Nucleus accumbens (tissue), 56 donors: ENCODE results near the gene RREB1.

Experiments
- DNase-seq, 56 donors: peaks; one replicate each; lab custom pipeline; 2025; lab: John Stamatoyannopoulos, UW

Gene RREB1

DNA sequence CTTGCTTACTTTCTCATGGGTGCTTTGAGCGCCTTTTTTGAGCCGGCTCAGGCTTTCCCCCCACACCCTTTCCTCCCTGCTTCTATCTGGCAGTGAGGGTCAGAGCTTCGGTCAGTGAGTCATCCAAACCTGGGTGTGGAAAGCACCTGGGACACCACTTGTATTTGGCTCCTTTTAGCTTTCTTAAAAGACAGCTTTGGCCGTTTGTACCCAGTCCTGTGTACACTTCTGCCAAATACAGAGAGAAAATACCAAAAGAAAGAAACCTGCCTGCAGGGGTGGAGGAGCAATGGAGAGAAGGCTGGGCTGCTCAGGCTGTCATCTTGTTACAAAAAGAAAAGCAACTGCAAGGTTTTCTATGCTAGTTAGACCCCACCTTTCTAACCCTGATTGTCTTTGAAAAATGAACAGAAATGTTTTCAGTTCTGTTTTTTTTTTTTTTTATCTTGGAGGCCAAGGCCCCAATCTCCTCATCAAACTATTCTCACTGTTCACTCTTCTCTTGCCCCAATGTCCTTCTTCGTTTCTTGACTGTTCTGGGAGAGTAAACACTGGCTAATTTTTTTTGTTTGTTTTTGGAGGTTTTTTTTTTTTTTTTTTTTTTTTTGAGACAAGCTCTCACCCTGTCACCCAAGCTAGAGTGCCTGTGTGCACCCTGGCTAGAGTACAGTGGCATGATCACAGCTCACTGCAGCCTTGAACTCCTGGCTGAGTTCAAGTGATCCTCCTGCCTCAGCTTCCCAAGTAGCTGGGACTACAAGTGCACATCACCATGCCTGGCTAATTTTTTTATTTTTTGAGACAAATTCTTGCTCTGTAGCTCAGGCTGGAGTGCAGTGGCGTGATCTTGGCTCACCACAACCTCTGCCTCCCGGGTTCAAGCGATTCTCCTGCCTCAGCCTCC is 128.8 kb downstream of the RREB1 start:
- no peak for DNase-seq

DNA sequence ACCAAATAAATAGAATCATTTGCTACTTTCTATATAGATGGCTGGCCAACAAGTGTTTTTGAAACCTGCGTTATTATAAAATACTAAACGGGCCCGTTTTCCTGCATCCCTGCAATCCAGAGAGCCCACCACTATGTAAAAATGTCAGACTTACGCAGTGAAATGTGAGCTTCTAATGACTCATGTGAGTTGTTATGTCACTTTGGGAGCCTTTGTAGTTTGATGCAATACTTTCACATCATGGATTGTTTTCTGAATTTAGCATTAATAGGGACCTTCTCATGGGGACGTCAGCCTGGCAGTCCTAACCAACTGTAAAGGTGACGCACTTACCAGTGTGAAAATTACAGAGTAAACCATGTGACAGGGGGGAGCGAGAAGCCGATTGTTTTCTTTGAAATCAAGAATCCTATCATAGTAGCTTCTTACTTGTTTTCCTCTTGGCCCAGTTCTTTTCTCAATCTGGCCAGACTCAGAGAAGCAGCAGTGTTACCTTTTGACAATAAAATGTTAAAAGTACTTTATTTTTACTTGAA is 130.0 kb downstream of the RREB1 start:
- DNase-seq, result no peak

DNA sequence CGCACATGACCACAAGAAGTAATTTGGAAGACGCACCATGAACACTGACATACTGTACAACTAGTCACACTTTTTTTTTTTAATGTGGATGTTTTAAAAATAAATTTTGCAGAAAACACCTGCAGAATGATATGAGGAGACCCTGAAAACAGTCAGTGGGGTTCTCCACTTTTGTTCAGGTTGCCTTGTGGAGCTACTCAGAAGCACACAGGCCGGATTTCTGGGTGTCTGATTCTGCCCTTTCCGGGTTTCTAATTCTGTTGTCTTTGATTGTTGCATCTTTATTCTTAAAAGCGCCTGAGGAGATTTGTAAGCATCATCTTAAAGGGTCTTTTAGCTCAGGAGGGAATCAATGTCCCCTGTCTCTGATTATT is 130.8 kb downstream of the RREB1 start:
- DNase-seq, result no peak

DNA sequence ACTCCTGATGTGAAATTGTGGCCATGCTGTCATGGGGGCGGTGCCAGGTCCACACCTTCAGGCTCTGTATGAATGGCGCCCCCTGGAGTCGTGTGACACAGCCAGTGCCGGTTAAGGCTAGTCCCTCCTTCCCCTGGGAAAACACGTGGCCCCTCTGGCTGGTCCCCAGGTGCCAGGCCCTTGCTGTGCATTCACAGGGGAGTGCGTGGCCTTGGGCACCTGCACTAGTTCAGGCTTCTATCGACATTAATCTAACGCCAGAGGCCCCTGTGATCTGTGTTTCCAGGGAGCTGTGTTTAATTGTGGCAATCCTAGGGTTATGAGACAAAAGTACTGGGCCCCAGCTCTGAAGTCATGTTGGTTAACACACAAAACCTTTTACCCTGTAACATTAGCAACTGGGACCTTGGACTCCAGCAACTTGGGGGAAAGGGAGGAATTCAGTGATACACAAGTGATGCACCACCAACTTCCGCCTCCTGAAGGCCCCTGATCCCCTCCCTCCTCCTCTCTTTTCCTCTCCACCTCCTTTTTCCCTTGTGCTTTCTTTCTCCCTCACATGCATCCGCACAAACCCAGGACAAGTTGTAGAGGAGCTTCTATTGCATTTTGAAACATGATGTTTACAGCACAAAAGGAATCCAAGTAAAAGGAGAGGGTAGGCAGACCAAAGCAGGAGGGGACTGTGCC is 131.3 kb downstream of the RREB1 start:
- peak in 41 of 56 donors; percentile 6 to 78 (median 35) for DNase-seq

DNA sequence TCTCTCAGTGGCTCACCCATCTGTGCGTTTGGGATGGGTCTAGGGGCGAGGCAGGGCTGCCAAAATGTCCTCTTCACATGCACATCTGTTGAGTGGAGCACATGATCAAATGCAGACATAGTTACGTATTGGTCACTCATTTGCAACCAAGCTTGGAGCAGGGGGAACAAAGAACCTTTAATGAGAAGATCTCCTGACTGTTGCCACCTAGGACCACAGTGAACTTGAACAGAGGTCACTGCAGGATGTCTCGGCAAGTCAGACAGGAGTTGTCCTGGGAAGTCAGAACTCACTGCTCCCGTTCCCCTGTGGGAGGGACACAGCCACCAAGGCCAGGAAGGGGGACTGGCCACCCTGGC is 131.8 kb downstream of the RREB1 start:
- DNase-seq, result no peak

DNA sequence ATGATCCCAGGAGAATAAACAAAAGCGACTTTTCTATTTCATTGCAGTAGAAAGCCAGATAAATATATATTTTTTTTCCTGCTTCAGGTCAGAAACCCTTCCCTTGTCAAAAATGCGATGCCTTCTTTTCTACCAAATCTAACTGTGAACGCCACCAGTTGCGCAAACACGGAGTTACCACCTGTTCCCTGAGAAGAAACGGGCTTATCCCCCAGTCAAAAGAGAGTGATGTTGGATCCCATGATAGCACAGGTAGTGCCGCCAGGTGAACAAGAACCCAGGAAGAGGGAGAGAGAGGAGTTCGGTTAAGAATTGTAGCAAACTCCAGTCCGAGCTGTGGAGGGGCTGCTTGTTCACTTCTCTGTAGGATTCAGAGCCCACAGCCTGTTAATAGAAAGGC is 132.6 kb downstream of the RREB1 start:
- no peak for DNase-seq

DNA sequence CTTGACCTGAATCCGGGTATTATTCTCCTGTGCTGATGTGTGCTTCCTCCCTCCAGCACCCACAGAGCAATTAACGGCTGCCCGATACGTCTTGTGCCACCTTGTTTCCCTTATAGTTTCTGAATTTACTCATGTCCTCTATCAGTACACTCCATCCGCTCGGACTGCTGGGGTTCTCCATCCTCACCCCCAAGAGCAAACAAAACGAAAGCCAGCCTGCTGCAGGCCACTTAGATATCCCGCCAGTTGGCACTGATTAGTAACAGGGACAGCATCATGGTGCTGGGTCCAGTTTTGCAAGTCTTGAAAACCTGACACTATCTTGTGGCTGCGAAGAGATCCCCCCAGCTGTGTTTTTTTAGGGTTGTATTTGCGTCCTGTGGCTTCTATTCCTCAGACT is 133.4 kb downstream of the RREB1 start:
- DNase-seq, result no peak

DNA sequence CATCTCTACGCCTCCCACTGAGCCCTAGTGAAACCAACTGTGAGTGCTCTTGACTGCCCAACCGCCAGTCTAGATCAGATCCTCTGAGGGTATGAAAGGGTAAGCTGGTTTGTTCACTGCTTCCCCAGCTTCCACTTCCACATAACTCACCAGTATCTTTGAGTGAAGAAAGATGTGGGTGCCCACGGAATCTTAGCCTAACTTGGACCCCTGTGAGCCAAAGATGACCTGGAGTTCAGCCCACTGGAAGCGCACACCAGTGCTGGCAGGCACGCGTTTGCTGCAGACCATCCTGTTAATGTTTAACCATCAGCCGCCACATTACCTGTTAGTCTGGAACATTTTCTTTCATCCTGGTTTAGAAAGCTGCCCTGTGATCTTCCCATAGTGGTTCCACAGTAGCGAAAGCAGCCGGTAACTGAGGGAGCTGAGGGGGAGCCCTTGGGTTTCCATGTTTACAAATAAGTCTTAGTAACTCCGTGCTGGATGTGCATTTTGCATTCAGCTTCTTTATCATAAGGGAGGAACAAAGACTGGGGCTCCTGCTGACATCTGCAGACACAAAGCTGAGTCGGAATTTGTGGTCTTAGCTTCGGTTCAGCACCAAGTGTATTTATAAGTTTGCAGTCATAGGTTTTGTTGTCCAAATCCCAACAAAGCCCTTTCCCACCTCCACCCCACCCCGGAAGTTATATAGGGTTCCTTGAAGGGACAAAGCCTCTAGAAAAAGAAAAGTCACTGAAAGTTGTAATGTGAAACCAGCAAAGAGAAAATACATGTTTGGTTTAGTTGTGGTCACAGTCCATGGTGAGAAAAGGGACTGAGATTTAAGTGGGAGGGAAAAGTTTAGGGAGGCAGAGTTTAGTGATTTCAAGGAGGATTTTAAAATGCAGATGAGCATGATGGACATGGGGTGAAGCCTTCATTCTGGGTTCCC is 134.2 kb downstream of the RREB1 start:
- no peak for DNase-seq

DNA sequence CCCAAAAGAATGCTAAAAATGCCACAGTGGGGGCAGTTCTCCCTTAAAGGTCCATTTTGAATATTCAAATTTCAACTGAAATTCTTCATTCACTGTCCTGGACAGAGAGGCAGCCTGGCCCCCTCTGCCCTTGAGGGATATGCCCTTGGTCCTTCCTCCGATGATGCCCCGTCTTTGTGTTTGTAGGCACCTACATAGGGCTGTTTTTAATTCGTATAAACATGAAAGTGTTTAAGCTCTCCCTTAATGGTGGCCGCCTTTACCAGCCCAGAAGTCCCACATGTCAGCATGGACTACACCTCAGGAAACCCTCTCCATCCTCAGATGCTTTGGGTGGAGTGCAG is 135.0 kb downstream of the RREB1 start:
- no peak for DNase-seq

DNA sequence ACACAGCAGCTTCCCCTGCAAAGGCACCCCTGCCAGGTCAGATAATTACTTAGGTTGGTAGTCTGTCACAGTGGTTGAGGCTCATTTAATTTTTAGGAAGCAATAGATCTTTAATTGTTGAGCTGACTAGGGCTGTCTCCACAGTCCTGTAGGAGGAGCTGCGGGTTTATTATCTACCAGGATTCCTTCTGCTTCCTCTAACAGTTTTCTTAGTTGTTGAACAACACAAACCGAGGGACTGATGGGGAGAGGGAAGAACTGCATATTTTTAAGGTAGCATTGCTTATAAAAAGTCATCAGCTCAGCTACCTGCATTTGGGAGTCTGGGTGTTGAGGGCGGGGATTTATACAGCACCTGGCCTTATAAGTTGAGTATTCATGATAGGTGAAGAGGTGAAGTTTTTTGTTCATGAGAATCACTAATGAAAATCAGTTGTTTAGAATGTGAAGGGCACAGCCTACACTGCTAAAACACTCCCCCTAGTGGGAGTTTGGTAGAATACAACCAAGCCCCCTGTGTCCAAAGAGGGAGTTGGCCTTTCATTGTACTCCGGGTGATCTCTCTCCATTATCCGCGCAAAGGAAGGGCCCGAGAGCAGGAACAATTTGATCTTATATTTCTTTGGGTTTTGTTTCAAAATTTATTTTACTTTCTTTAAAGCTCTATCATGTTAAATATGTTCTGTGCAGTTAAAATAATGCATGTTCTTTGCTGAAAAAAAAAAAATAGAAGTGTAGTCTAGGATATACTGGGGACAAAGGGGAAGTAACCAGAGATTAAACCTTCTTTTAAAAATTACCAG is 135.6 kb downstream of the RREB1 start:
- peak in 22 of 56 donors; percentile 4 to 59 (median 18) for DNase-seq

DNA sequence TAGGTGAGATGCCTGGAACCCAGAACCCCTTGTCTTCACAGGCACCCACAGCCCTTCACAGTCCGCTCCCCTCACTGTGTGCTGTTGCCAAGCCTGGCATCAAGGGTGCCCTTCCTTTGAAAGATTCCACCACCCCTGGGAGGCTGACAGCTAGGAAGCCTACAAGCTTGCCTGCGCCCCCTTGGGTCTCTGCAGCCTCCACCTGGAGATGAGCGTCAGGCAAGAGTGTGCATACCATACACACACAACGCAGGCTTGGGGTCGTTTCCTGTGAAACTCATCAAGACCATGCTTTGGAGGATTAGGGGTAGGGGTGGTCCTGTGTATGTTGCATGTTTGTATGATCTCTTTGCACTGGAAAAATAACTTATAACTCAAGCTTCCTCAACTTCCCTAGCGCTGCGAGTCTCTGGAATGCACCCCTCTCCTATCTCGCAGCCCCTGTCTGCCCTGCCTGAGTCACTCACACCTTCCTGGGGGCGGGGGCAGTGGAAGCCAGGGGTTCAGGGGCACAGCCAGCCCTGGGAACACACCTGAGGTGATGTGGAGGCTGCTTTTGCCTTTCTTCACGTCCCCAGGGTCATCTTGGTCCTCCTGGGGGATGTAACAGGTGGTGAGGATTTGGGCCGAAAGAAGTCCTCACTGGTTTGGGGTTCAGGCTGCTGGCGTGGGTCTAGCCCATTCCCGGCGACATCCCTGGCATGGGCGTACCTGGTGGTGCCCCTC is 138.1 kb downstream of the RREB1 start:
- no peak for DNase-seq

DNA sequence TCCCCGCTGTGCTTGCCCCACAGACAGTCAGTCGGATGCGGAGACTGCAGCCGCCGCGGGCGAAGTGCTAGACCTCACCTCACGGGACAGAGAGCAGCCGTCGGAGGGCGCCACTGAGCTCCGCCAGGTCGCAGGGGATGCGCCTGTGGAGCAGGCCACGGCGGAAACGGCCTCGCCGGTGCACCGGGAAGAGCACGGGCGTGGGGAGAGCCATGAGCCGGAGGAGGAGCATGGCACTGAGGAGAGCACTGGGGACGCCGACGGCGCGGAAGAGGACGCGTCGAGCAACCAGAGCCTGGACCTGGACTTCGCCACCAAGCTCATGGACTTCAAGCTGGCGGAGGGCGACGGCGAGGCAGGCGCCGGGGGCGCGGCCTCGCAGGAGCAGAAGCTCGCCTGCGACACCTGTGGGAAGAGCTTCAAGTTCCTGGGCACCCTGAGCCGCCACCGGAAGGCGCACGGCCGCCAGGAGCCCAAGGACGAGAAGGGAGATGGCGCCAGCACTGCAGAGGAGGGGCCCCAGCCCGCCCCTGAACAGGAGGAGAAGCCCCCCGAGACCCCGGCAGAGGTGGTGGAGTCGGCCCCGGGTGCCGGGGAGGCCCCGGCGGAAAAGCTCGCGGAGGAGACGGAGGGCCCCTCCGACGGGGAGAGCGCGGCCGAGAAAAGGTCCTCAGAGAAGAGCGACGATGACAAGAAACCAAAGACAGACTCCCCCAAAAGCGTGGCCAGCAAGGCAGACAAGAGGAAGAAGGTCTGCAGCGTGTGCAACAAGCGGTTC is 138.8 kb downstream of the RREB1 start:
- no peak for DNase-seq

DNA sequence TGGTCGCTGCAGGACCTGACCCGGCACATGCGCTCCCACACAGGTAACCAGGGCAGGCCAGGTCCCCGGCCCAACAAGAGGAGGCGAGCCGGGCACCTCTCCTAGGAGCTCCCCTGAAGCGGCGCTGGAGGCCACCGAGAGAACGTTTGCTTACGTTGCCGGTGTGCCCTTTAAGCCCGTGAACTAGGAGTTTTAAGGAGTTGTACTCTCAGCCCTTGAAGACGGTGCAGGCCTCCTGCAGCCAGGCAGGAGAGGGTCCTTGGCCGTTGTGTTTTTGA is 139.4 kb downstream of the RREB1 start:
- DNase-seq, result no peak

DNA sequence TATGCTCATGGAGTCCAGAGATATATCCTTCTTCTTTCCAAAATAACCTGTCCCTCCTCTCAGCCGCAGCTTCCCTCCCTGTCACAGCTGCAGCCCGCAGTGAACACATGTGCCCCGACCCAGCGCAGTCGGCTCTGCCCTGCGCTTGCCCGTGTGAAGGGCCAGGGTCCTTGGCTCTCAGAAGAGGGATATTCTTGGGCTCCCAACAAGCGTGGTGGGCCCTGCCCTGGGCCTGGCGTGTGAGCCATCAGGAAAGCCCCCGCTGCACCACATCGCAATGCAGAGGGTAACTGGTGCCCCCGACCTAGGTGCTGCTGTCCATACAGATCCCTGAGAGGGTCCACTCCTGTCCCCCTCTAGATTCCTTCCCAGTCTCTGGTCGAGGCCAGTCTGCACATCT is 140.1 kb downstream of the RREB1 start:
- no peak for DNase-seq

DNA sequence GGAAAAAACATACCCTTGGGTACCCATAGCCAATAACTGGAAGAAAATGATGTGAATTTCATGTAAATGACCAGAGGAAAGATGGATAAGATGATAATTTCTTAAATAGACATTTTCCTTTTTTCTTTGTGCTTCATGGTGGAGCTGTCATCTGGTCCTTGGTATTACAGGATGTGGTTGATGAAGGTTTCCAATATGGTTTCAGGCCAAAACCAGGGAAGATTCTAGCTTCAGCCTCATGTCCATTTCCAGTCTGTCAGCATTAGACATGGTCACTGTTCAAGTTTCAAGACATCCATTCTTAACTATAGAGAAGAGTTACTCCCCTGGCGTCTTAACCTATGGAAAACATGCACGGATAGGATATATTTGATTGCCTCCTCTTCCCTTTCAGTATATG is 141.6 kb downstream of the RREB1 start:
- no peak for DNase-seq

DNA sequence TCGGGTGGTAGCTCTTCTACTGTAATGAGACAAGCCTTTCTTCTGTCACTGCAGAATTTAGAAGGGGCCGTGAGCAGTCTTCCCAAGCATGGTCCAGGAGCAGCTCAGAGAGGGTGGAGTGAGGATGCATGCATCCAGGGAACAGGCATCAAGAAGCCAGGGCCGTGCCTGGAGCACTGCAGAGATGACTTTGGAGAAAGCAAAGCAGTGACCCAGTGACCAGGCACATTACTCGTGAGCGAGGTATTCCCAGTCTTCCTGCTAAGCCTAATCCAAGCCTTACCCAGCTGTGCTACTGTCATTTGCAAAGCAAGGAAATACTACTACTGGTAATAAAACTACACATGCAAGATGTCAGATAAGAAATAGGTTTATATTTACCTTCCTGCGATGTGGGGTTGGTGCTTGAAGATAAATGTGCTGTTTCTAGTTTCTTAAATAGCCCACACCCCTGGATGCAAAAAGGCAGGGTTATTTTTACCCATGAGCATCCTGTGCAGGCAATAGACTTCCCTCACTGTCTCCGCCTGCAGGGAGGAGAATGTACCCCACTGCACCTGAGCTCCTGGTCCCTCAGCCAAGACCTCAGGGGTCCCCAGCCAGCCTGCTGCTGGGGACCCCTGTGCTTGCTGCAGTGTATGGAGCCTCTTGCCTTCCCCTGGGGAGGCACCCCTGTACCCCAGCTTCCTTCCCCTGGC is 142.3 kb downstream of the RREB1 start:
- DNase-seq, result no peak

DNA sequence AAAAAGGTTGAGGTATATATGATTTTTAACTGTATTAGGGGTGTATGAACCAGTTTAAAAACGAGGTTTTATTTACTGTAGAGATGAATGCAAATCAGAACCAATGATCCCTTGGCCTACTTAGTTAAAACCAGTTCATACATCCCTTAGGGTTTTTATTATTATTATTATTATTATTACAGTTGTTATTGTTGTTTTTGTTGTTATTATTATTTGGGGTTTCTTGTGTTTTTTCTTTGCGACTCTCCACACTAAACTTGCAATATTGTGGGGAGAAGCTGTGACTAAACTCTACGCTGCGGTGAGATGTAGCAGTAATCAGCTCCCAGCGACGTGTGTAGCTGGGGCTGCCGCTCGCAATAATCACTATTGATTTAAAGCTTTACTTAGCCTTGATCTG is 143.1 kb downstream of the RREB1 start:
- no peak for DNase-seq

DNA sequence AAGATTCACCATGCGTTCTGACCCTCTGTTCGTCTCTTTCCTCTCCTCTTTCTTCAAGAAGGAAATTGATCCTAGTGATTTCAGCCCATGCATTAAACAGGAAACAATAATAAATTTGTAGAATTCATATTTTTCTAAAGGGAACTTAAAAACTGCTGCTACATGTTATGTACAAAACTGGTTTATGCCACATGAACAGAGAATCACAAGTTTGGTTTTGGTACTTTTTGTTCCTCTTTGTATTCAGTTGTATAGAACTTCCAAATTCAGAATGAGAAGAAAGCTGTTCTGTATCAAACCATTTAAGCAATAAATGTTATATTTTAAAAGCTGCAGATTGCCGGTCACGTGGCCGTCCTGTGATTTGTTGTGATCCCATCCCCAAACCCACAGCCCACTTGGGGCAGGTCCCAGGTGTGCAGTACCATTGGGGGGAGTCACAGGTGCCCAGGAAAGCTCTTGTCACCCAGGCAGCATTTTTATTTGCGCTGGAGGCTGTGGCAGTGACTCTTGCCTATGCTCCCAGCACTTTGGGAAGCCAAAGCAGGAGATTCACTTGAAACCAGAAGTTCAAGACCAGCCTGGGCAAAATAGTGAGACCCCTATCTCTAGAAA is 144.0 kb downstream of the RREB1 start:
- no peak for DNase-seq
